Measurements from ENCODE around the gene ATF7IP2. TPM values are rescaled to one million over a fixed set of nuclear protein-coding genes. Genes with fewer than 3 reads are reported as not detected.
A peak's percentile ranks its signal among the peaks of the same experiment; 100 is the strongest.

The ATF7IP2 gene
- total and polyA plus RNA-seq, 5 donors = 27.3 to 43.2 (median 29.3) TPM

GRCh38 chr16:10517868-10518267 lies 132.0 kb downstream of the ATF7IP2 start:
- Histone ChIP-seq H3K27me3 (ENCODE audit: control insufficient read depth, insufficient read depth) (no peaks in the 10 kb centered on the region), H3K4me1 (ENCODE audit: control insufficient read depth, insufficient read depth, low read length) (no peaks in the 10 kb centered on the region), H3K9me3 (ENCODE audit: control insufficient read depth, low read length) (no peaks in the 10 kb centered on the region), H3K4me3 (ENCODE audit: low read length) (no peak overlapping the region), H3K27ac (ENCODE audit: low read length) (no peak overlapping the region)
- WGBS = 75% methylated on average over 5 of the region's 5 CpGs
- intact Hi-C loops (cut with DNase I) = loop anchor here in 3 of 4 donors (5.0 to 10.0 kb wide), 2 partner anchors 214 to 397 kb away; no protein-coding TSS in a partner anchor
- DNase-seq (no peak), ATAC-seq (peak in 1 of 2 donors; percentile 49)

DNA sequence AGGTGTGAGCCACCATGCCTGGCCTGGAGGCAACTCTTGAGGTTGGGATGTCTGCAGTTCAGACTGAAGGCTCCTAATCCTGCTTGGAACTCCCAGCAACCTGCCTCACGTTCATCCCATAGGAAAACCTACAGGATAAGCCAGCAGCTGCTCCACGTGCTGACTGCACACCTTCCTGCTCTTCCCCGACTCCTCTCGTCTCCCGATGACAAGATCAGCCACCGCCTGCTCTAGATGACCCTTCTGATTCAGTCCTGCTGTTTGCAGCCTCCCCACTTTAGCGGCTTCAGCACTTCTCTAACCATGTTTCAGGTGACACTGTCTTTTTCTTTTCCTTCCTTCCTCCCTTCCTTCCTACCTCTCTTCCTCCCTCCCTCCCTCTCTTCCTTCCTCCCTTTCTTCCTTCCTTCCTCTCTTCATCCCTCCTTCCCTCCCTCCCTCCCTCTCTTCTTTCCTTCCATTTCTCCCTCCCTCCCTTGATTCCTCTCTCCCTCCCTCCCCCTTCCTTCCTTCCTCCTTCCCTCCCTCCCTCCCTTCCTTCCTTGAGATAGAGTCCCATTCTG lies 132.7 kb downstream of the ATF7IP2 start:
- no peak overlapping the region for H3K4me3 ChIP-seq (ENCODE audit: low read length)
- H3K27me3 ChIP-seq (ENCODE audit: control insufficient read depth, insufficient read depth) = no peaks in the 10 kb centered on the region
- no peak for ATAC-seq
- H3K4me1 ChIP-seq (ENCODE audit: control insufficient read depth, insufficient read depth, low read length) = no peaks in the 10 kb centered on the region
- no peaks in the 10 kb centered on the region for H3K9me3 ChIP-seq (ENCODE audit: control insufficient read depth, low read length)
- intact Hi-C loops (cut with DNase I) = loop anchor here in 3 of 4 donors (5.0 to 10.0 kb wide), 2 partner anchors 214 to 396 kb away; no protein-coding TSS in a partner anchor
- WGBS = 73% methylated on average over 7 of the region's 7 CpGs
- no peak overlapping the region for H3K27ac ChIP-seq (ENCODE audit: low read length)
- DNase-seq = no peak

GRCh38 chr16:10519297-10519696 lies 133.4 kb downstream of the ATF7IP2 start:
- Histone ChIP-seq H3K4me1 (ENCODE audit: control insufficient read depth, insufficient read depth, low read length) (no peaks in the 10 kb centered on the region), H3K27ac (ENCODE audit: low read length) (no peak overlapping the region), H3K27me3 (ENCODE audit: control insufficient read depth, insufficient read depth) (no peaks in the 10 kb centered on the region), H3K9me3 (ENCODE audit: control insufficient read depth, low read length) (no peaks in the 10 kb centered on the region), H3K4me3 (ENCODE audit: low read length) (no peak overlapping the region)
- intact Hi-C loops (cut with DNase I) = loop anchor here in 3 of 4 donors (5.0 to 10.0 kb wide), 2 partner anchors 213 to 396 kb away; no protein-coding TSS in a partner anchor
- DNase-seq (no peak), ATAC-seq (no peak)
- no CpG with 5 or more reads among the region's 1 CpG for WGBS

DNA sequence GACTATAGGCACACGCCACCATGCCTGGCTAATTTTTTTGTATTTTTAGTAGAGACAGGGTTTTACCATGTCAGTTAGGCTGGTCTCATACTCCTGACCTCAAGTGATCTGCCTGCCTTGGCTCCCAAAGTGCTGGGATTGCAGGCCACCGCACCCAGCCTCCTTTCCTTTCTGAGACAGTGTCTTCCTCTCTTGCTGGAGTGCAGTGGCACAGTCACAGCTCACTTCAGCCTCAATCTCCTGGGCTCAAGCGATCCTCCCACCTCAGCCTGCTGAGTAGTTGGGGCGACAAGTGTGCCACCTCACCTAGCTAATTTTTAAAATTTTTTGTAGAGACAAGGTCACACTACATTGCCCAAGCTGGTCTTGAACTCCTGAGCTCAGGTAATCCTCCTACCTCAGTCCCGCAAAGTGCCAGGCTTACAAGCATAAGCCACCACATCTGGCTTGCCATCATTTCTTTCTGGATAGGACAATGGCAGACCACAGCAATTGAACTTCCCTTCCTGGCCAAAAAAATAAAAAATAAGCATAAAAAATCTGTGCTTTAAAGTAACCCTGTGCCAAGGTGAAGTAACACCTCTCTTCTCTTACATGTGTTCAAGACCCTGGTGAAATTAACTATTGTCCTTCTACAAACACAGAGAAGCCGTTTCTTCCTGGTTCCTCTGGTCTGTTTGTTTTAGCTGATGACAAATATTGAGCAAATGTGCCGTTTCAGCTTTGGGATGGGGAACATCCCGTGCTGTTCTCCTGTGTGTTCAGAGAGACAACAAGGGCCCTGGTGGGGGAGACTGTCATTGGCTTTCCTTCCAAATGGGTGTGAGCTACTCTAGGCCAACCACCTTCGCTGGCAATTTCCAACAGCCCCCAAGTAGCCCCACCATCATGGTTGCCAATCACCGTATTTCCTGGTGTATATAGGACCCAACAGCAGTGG lies 134.3 kb downstream of the ATF7IP2 start:
- 87% methylated on average over 10 of the region's 10 CpGs for WGBS
- intact Hi-C loops (cut with DNase I) = loop anchor here (5.0 to 10.0 kb wide), 4 partner anchors 55 to 395 kb away; no protein-coding TSS in a partner anchor
- no peaks in the 10 kb centered on the region for H3K4me1 ChIP-seq (ENCODE audit: control insufficient read depth, insufficient read depth, low read length)
- ATAC-seq = peak in 1 of 2 donors; percentile 29
- no peak for DNase-seq
- no peak overlapping the region for H3K27ac ChIP-seq (ENCODE audit: low read length)
- H3K4me3 ChIP-seq (ENCODE audit: low read length) = no peak overlapping the region
- no peaks in the 10 kb centered on the region for H3K27me3 ChIP-seq (ENCODE audit: control insufficient read depth, insufficient read depth)
- H3K9me3 ChIP-seq (ENCODE audit: control insufficient read depth, low read length) = no peaks in the 10 kb centered on the region

DNA sequence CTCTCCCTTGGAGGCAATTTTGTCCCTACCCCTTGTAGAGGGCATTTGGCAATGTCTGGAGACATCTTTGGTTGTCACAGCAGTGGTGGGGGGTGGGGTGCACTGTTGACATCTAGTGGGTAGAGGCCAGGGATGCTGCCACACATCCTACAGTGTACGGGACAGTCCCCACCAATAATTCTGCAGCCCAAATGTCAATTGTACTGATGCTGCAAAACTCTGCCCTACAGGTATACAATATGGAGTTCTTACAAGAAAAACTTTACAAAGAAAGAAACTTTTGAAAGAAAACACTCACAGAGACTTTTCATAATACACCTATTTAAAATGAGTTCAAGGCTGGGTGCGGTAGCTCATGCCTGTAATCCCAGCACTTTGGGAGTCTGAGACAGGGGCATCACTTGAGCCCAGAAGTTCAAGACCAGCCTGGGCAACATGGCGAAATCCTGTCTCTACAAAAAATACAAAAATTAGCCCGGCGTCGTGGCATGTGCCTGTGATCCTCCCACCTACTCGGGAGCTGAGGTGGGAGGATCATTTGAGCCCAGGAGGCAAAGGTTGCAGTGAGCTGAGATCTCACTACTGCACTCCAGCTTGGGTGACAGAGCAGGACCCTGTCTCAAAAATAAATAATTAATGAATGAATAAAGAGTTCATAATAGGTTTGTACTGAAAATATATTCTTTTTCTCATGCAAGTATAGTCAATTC lies 135.2 kb downstream of the ATF7IP2 start:
- intact Hi-C loops (cut with DNase I) = loop anchor here in 2 of 4 donors (5.0 to 10.0 kb wide), 2 partner anchors 54 to 56 kb away; no protein-coding TSS in a partner anchor

GRCh38 chr16:10521681-10522274 lies 135.9 kb downstream of the ATF7IP2 start:
- H3K4me1 ChIP-seq (ENCODE audit: control insufficient read depth, insufficient read depth, low read length) = no peaks in the 10 kb centered on the region
- no peaks in the 10 kb centered on the region for H3K9me3 ChIP-seq (ENCODE audit: control insufficient read depth, low read length)
- H3K27ac ChIP-seq (ENCODE audit: low read length) = no peak overlapping the region
- H3K27me3 ChIP-seq (ENCODE audit: control insufficient read depth, insufficient read depth) = no peaks in the 10 kb centered on the region
- peak; percentile 69 to 71 for ATAC-seq
- no peak overlapping the region for H3K4me3 ChIP-seq (ENCODE audit: low read length)
- 50% methylated on average over 9 of the region's 9 CpGs for WGBS
- peak in 2 of 3 donors; percentile 32 to 70 for DNase-seq
- intact Hi-C loops (cut with DNase I) = loop anchor here in 2 of 4 donors (5.0 to 10.0 kb wide), 2 partner anchors 53 to 56 kb away; no protein-coding TSS in a partner anchor

More for the DNA sequence above, 135.2 kb downstream of the ATF7IP2 start:
- DNase-seq (no peak), ATAC-seq (no peak)
- H3K9me3 ChIP-seq (ENCODE audit: control insufficient read depth, low read length) = no peaks in the 10 kb centered on the region
- H3K4me3 ChIP-seq (ENCODE audit: low read length) = no peak overlapping the region
- WGBS = 84% methylated on average over 7 of the region's 7 CpGs
- no peaks in the 10 kb centered on the region for H3K27me3 ChIP-seq (ENCODE audit: control insufficient read depth, insufficient read depth)
- no peak overlapping the region for H3K27ac ChIP-seq (ENCODE audit: low read length)
- H3K4me1 ChIP-seq (ENCODE audit: control insufficient read depth, insufficient read depth, low read length) = no peaks in the 10 kb centered on the region

GRCh38 chr16:10522966-10523365 lies 137.1 kb downstream of the ATF7IP2 start:
- WGBS = 83% methylated on average over 2 of the region's 2 CpGs
- H3K27ac ChIP-seq (ENCODE audit: low read length) = no peak overlapping the region
- intact Hi-C loops (cut with DNase I) = loop anchor here in 2 of 4 donors (5.0 to 10.0 kb wide), 2 partner anchors 52 to 54 kb away; no protein-coding TSS in a partner anchor
- ATAC-seq = no peak
- DNase-seq = no peak
- H3K27me3 ChIP-seq (ENCODE audit: control insufficient read depth, insufficient read depth) = no peaks in the 10 kb centered on the region
- H3K4me1 ChIP-seq (ENCODE audit: control insufficient read depth, insufficient read depth, low read length) = no peaks in the 10 kb centered on the region
- H3K9me3 ChIP-seq (ENCODE audit: control insufficient read depth, low read length) = no peaks in the 10 kb centered on the region
- H3K4me3 ChIP-seq (ENCODE audit: low read length) = no peak overlapping the region

- WGBS = 96% methylated on average over 6 of the region's 6 CpGs
- intact Hi-C loops (cut with DNase I) = loop anchor here in 1 of 4 donors (10.0 kb wide), 1 partner anchor 49 kb away; no protein-coding TSS in a partner anchor
- ATAC-seq = no peak
Measured at GRCh38 chr16:10525214-10525825, 139.5 kb downstream of the ATF7IP2 start.

GRCh38 chr16:10526962-10527361 lies 141.1 kb downstream of the ATF7IP2 start:
- DNase-seq = no peak
- Histone ChIP-seq H3K4me1 (ENCODE audit: control insufficient read depth, insufficient read depth, low read length) (no peaks in the 10 kb centered on the region), H3K4me3 (ENCODE audit: low read length) (no peak overlapping the region), H3K27ac (ENCODE audit: low read length) (no peak overlapping the region), H3K9me3 (ENCODE audit: control insufficient read depth, low read length) (no peaks in the 10 kb centered on the region), H3K27me3 (ENCODE audit: control insufficient read depth, insufficient read depth) (no peaks in the 10 kb centered on the region)
- WGBS = 89% methylated on average over 7 of the region's 7 CpGs
- intact Hi-C loops (cut with DNase I) = loop anchor here in 1 of 4 donors (10.0 kb wide), 1 partner anchor 48 kb away; no protein-coding TSS in a partner anchor
- ATAC-seq = no peak

More at GRCh38 chr16:10525214-10525825, 139.5 kb downstream of the ATF7IP2 start:
- DNase-seq = no peak
- Histone ChIP-seq H3K4me1 (ENCODE audit: control insufficient read depth, insufficient read depth, low read length) (no peaks in the 10 kb centered on the region), H3K9me3 (ENCODE audit: control insufficient read depth, low read length) (no peaks in the 10 kb centered on the region), H3K27ac (ENCODE audit: low read length) (no peak overlapping the region), H3K4me3 (ENCODE audit: low read length) (no peak overlapping the region), H3K27me3 (ENCODE audit: control insufficient read depth, insufficient read depth) (no peaks in the 10 kb centered on the region)

GRCh38 chr16:10528635-10529034 lies 142.8 kb downstream of the ATF7IP2 start:
- intact Hi-C loops (cut with DNase I) = loop anchor here in 1 of 4 donors (10.0 kb wide), 1 partner anchor 46 kb away; no protein-coding TSS in a partner anchor
- H3K27me3 ChIP-seq (ENCODE audit: control insufficient read depth, insufficient read depth) = no peaks in the 10 kb centered on the region
- ATAC-seq (no peak), DNase-seq (no peak)
- H3K4me1 ChIP-seq (ENCODE audit: control insufficient read depth, insufficient read depth, low read length) = no peaks in the 10 kb centered on the region
- no peaks in the 10 kb centered on the region for H3K9me3 ChIP-seq (ENCODE audit: control insufficient read depth, low read length)
- WGBS = 98% methylated on average over 8 of the region's 8 CpGs
- no peak overlapping the region for H3K27ac ChIP-seq (ENCODE audit: low read length)
- no peak overlapping the region for H3K4me3 ChIP-seq (ENCODE audit: low read length)
